ENCODE measurements around the gene ARHGAP1. TPM values are rescaled to one million over a fixed set of nuclear protein-coding genes. Genes with fewer than 3 reads are reported as not detected.
A peak's percentile ranks its signal among the peaks of the same experiment; 100 is the strongest.

Gene ARHGAP1
- total and polyA plus RNA-seq, 2 of the 13 experiments (the other 11 are each of a cell fraction or from before 2014, with no cell fraction given) = 18.6 to 30.3 TPM

- TF ChIP-seq TFE3 (CRISPR knock-in tag; IDR thresholded peaks at IDR 0.05) = no peak; the same call in 1 of the 2 replicates
- TF ChIP-seq MLX (CRISPR knock-in tag; IDR thresholded peaks at IDR 0.05) = 0 out of 2 replicates have a peak, but pooled peaks have one; percentile 39
- TF ChIP-seq, protein P1, sequence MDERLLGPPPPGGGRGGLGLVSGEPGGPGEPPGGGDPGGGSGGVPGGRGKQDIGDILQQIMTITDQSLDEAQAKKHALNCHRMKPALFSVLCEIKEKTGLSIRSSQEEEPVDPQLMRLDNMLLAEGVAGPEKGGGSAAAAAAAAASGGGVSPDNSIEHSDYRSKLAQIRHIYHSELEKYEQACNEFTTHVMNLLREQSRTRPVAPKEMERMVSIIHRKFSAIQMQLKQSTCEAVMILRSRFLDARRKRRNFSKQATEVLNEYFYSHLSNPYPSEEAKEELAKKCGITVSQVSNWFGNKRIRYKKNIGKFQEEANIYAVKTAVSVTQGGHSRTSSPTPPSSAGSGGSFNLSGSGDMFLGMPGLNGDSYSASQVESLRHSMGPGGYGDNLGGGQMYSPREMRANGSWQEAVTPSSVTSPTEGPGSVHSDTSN (CRISPR knock-in tag; IDR thresholded peaks at IDR 0.05) = no peak
- TF ChIP-seq MXD3 (CRISPR knock-in tag; IDR thresholded peaks at IDR 0.05) = peak; percentile 51
- peak; percentile 57 for TF ChIP-seq ZSCAN31 (CRISPR knock-in tag; IDR thresholded peaks at IDR 0.05; ENCODE audit: low read depth)
- no peak for TF ChIP-seq ZNF446 (CRISPR knock-in tag; IDR thresholded peaks at IDR 0.05)
- peak; percentile 73; the same call in 1 of the 2 replicates for TF ChIP-seq ZNF230 (CRISPR knock-in tag; IDR thresholded peaks at IDR 0.05)
- no peak for TF ChIP-seq HDAC6 (IDR thresholded peaks at IDR 0.05; ENCODE audit: low read depth, low read length)
- peak; percentile 88 for TF ChIP-seq ZNF124 (CRISPR knock-in tag; IDR thresholded peaks at IDR 0.05)
- TF ChIP-seq, protein P2, sequence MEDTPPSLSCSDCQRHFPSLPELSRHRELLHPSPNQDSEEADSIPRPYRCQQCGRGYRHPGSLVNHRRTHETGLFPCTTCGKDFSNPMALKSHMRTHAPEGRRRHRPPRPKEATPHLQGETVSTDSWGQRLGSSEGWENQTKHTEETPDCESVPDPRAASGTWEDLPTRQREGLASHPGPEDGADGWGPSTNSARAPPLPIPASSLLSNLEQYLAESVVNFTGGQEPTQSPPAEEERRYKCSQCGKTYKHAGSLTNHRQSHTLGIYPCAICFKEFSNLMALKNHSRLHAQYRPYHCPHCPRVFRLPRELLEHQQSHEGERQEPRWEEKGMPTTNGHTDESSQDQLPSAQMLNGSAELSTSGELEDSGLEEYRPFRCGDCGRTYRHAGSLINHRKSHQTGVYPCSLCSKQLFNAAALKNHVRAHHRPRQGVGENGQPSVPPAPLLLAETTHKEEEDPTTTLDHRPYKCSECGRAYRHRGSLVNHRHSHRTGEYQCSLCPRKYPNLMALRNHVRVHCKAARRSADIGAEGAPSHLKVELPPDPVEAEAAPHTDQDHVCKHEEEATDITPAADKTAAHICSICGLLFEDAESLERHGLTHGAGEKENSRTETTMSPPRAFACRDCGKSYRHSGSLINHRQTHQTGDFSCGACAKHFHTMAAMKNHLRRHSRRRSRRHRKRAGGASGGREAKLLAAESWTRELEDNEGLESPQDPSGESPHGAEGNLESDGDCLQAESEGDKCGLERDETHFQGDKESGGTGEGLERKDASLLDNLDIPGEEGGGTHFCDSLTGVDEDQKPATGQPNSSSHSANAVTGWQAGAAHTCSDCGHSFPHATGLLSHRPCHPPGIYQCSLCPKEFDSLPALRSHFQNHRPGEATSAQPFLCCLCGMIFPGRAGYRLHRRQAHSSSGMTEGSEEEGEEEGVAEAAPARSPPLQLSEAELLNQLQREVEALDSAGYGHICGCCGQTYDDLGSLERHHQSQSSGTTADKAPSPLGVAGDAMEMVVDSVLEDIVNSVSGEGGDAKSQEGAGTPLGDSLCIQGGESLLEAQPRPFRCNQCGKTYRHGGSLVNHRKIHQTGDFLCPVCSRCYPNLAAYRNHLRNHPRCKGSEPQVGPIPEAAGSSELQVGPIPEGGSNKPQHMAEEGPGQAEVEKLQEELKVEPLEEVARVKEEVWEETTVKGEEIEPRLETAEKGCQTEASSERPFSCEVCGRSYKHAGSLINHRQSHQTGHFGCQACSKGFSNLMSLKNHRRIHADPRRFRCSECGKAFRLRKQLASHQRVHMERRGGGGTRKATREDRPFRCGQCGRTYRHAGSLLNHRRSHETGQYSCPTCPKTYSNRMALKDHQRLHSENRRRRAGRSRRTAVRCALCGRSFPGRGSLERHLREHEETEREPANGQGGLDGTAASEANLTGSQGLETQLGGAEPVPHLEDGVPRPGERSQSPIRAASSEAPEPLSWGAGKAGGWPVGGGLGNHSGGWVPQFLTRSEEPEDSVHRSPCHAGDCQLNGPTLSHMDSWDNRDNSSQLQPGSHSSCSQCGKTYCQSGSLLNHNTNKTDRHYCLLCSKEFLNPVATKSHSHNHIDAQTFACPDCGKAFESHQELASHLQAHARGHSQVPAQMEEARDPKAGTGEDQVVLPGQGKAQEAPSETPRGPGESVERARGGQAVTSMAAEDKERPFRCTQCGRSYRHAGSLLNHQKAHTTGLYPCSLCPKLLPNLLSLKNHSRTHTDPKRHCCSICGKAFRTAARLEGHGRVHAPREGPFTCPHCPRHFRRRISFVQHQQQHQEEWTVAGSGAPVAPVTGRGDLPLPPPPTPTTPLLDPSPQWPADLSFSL (CRISPR knock-in tag; IDR thresholded peaks at IDR 0.05) = no peak
- TF ChIP-seq RARG (CRISPR knock-in tag; IDR thresholded peaks at IDR 0.05; ENCODE audit: low read depth) = no peak
- TF ChIP-seq WIZ (CRISPR knock-in tag; IDR thresholded peaks at IDR 0.05) = no peak
- TF ChIP-seq ZNF577 (CRISPR knock-in tag; IDR thresholded peaks at IDR 0.05; ENCODE audit: borderline replicate concordance, low read depth) = no peak
- no peak for TF ChIP-seq NFE2 (CRISPR knock-in tag; IDR thresholded peaks at IDR 0.05)
- TF ChIP-seq CREM (IDR thresholded peaks at IDR 0.05) = peak; percentile 75
- no peak for TF ChIP-seq CREM (CRISPR knock-in tag; IDR thresholded peaks at IDR 0.05)
- peak; percentile 93 for TF ChIP-seq ATF7-NPFF (CRISPR knock-in tag; IDR thresholded peaks at IDR 0.05; ENCODE audit: low read depth)
- no peak for TF ChIP-seq NCOA1 (CRISPR knock-in tag; IDR thresholded peaks at IDR 0.05)
- TF ChIP-seq NFYB (CRISPR knock-in tag; IDR thresholded peaks at IDR 0.05) = peak; percentile 29; the same call in 1 of the 2 replicates
These were observed at the start of gene ARHGAP1, which contains the start of gene ZNF408 (continued) for GRCh38 chr11:46700241-46701077.

All from HepG2 (cell line).